Adrenal gland (tissue), 5 donors: ENCODE data around the gene EXOSC6.

Experiments used
- CTCF ChIP-seq, 6 experiments: fragments of 450-650 bp in 4 of 6; fragments of 200-600 bp in 2 of 6; sonication (generic) in 1 of 6; IDR thresholded peaks; 1 replicate in 5 of 6; 2 replicates in 1 of 6; pipeline versions ENCODE4 v1.5.1 to v1.8.0; 2016 to 2021; ENCODE audit warnings: antibody characterized with exemption in 6 of 6, mild to moderate bottlenecking in 2 of 6, moderate library complexity in 1 of 6
- POLR2A ChIP-seq, 2 donors: fragments of 450-650 bp; IDR thresholded peaks; one replicate each; pipeline ENCODE4 v1.6.1; 2017; ENCODE audit warnings: antibody characterized with exemption in 2 of 2, mild to moderate bottlenecking in 2 of 2, moderate library complexity in 1 of 2
- donor health status: DM: no; HTN: no; CAD: no.

- TF ChIP-seq POLR2A (IDR thresholded peaks at IDR 0.05) = no peak
- no peak for TF ChIP-seq CTCF (IDR thresholded peaks at IDR 0.05)
Measured at GRCh38 chr16:70301121-70301520, 49.4 kb upstream of the EXOSC6 start.
